HL-60 (cell line): ENCODE results near the gene EEF2K.

Experiments used
- CTCF ChIP-seq: IDR thresholded peaks from one replicate; pipeline ENCODE4 v1.5.1; 2011; ENCODE audit warnings: low read length, control low read depth, inconsistent platforms; ENCODE audit not compliant: insufficient read depth
- GABPA ChIP-seq: IDR thresholded peaks from 2 replicates; pipeline ENCODE4 v1.6.1; 2012; ENCODE audit warnings: low read depth
- POLR2AphosphoS5 ChIP-seq: IDR thresholded peaks from 2 replicates; pipeline ENCODE4 v1.6.1; 2012; ENCODE audit warnings: low read depth
- REST ChIP-seq: IDR thresholded peaks from 2 replicates; pipeline ENCODE4 v1.6.1; 2012; ENCODE audit warnings: low read depth; ENCODE audit not compliant: insufficient replicate concordance

GRCh38 chr16:22274916-22275315 is 68.8 kb downstream of the EEF2K start:
- TF ChIP-seq CTCF (no peak), GABPA (no peak), POLR2AphosphoS5 (no peak), REST (no peak)
